Esophagus muscularis mucosa (tissue), 4 donors: ENCODE measurements around the gene XYLT1.

Experiments used
- EP300 ChIP-seq: sonication (generic); formaldehyde crosslinking; IDR thresholded peaks from one replicate; pipeline ENCODE4 v1.6.1; 2017; ENCODE audit warnings: antibody characterized with exemption
- POLR2A ChIP-seq: fragments of 450-650 bp; IDR thresholded peaks from one replicate; pipeline ENCODE4 v1.6.1; 2017; ENCODE audit warnings: antibody characterized with exemption, moderate library complexity, mild to moderate bottlenecking, low read depth
- POLR2AphosphoS5 ChIP-seq, 2 donors: sonication (generic); formaldehyde crosslinking; IDR thresholded peaks; one replicate each; pipeline ENCODE4 v1.6.1; 2017; ENCODE audit warnings: antibody characterized with exemption in 2 of 2
- TF ChIP-seq, protein P1 (sequence below), 3 experiments: fragments of 200-600 bp in 2 of 3; fragments of 450-650 bp in 1 of 3; sonication (generic) in 2 of 3; IDR thresholded peaks; one replicate each; pipeline ENCODE4 v1.5.1; 2017 to 2019; ENCODE audit warnings: antibody characterized with exemption in 3 of 3, mild to moderate bottlenecking in 2 of 3, moderate library complexity in 1 of 3

- TF ChIP-seq, protein P1, sequence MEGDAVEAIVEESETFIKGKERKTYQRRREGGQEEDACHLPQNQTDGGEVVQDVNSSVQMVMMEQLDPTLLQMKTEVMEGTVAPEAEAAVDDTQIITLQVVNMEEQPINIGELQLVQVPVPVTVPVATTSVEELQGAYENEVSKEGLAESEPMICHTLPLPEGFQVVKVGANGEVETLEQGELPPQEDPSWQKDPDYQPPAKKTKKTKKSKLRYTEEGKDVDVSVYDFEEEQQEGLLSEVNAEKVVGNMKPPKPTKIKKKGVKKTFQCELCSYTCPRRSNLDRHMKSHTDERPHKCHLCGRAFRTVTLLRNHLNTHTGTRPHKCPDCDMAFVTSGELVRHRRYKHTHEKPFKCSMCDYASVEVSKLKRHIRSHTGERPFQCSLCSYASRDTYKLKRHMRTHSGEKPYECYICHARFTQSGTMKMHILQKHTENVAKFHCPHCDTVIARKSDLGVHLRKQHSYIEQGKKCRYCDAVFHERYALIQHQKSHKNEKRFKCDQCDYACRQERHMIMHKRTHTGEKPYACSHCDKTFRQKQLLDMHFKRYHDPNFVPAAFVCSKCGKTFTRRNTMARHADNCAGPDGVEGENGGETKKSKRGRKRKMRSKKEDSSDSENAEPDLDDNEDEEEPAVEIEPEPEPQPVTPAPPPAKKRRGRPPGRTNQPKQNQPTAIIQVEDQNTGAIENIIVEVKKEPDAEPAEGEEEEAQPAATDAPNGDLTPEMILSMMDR (IDR thresholded peaks at IDR 0.05) = no peak
- TF ChIP-seq EP300 = no peak
- no peak for TF ChIP-seq POLR2A
- TF ChIP-seq POLR2AphosphoS5 (IDR thresholded peaks at IDR 0.05) = no peak
Measured at GRCh38 chr16:17387256-17387655, 83.5 kb downstream of the XYLT1 start.
